NCI-H1092 (cell line): ENCODE measurements around the gene OPRM1.

Experiments used
- DNase-seq: peaks from one replicate; lab custom pipeline; 2025; lab: John Stamatoyannopoulos, UW

OPRM1 gene

GRCh38 chr6:154086510-154086909 is 47.5 kb downstream of the OPRM1 start:
- DNase-seq, result no peak

DNA sequence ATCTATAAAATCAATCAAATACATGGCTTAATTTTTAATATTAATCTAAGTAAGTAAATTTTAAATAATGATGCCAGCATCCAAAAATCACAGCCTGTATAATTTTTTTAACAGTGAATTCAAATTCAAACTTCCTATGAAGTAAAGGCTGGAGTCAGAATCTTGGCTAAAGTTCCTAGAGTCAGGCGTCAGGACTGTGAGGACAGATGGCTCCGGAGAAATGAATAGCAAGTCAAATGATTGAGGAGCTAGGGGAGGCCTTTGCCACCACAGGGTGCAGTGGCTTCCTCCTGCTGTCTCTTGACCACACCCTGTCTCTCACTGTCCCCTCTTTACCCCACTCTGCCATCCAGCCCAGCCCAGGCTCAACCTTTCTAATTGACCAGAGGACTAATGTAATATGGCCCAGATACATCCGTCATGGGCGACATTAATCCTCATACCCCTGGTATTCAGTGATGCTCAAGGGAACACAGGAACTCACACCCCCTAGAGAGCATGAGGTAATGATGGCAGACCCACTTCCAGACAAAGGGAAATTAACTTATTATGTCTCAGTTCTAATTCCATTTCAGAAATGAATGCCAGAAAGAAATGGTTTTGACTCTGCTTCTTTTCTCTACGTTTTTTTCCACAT is 53.4 kb downstream of the OPRM1 start:
- no peak for DNase-seq

- no peak for DNase-seq
Measured at GRCh38 chr6:154093231-154094044, 54.4 kb downstream of the OPRM1 start.

- no peak for DNase-seq
Measured at GRCh38 chr6:154095571-154095970, 56.5 kb downstream of the OPRM1 start.

GRCh38 chr6:154096316-154096715 is 57.3 kb downstream of the OPRM1 start:
- DNase-seq, result no peak

DNA sequence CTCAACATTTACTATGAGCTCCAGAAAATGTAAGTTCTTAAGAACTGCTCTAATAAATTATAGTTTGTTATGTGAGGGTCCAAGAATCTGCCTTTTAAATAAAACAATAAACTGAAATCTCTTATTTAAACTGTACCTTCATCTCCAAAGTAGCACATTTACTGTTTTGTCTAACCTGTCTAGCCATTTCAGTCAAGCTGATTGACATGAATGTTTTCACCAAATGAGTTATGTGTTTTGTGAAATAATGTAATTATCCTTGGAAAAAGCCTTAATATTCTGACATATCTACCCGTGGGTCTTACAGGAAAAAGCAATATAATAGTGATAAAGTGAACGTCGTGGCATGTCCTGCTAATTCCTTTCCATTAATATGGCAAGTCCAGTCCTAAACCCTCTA is 57.8 kb downstream of the OPRM1 start:
- no peak for DNase-seq

- DNase-seq, result no peak
Measured at GRCh38 chr6:154099211-154099610, 60.2 kb downstream of the OPRM1 start.

DNA sequence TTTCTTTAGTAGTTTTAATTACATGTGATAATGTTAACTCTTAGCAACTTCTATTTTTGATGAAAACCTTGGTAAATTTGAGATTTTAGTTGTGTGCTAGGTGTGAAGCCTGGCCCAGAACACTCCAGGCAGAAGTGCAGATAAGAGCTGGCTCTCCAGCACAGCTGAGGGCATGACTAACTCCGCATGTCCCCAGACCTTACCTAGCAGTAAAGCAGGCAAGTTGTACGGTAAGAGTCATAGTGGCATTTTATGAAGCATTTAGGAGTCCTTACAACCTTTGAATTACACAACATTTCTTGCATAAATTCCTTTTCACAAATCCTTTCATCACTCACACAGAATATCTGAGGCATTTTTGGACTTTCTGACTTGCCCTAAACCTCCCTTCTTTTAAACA is 67.2 kb downstream of the OPRM1 start:
- DNase-seq, result no peak

DNA sequence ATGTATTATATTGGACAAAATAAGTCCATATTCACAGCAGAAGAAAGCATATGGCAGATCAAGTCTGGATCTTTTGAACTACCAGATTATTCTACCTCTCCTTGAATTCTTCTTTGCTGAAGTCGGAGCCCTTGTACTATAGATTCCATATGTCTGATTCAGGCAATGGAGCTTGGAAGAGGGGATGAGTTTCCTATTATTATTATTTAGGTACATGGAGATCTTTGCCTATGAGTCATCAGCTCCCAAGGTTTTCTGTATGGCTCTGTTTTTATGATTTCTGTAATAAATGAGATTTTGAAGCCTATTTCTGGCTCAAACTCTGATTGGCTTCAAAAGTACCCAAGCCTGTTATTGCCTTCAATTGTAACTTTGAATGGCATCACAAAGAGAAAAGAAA is 72.0 kb downstream of the OPRM1 start:
- no peak for DNase-seq

DNA sequence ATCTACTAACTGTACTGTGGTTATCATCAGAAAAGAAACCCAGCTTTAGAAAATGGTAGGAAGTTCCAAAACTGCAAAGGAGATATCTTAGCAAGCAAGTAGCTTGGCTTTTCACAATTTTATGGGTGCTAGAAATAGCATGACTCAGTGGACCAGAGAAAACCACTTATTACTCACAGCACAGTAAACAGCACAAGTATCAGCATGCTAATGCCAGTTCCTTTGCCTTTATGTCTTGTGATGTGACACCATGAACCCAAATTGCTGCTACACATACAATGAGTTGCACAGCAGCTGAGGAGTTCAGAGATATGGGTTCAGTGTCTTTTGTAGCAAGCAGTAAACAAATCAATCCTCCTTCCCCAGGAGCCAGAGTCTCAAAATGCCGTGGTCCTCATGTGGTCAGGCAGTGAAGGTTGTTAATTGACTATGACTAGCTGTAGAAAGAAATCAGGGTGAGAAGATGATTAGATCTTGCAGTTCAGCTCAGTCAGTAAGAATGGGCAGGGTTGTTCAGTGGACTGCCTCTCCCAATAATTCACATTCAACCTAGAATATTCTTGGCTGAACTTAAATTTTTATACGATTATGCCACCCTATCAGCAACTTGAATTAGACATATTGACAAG is 73.3 kb downstream of the OPRM1 start:
- no peak for DNase-seq

DNA sequence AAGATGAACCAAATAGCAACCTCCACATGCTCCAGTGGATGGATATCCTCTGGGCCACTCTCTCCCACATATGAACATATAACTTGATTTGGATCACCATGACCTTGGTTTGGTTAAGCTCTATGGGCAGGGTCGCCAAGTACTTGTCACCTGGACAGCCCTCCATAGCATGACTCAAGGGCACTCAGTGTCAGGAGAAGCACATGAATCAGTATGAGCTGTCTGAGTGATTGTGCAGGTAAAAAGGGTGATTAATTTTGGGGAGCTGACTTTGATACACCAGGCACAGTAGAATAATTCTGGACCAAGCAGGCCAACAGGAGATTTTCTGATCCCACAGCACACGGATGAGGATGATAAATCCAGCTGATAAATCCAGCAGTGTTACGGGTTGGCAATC is 74.4 kb downstream of the OPRM1 start:
- no peak for DNase-seq

DNA sequence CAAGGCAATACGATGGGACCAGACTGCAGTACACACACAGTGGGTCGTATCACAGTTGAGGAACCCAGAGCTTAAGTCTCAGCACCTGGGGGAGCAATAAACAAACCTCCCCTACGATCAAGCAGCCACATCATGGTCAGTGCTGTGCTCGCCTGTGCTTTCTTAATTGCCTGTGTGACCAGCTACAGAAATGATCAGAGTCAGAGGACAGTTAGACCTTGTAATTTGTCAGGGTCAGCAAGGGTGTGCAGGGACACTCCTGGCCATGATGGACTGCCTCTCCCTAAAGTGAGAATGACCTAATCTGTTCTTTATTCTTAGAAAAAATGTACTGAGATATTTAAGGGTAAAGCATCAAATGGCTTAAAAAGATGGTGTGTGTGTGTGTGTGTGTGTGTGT is 78.4 kb downstream of the OPRM1 start:
- no peak for DNase-seq

- no peak for DNase-seq
Measured at GRCh38 chr6:154122195-154122925, 83.3 kb downstream of the OPRM1 start.

- DNase-seq, result no peak
Measured at GRCh38 chr6:154123155-154123956, 84.3 kb downstream of the OPRM1 start.

DNA sequence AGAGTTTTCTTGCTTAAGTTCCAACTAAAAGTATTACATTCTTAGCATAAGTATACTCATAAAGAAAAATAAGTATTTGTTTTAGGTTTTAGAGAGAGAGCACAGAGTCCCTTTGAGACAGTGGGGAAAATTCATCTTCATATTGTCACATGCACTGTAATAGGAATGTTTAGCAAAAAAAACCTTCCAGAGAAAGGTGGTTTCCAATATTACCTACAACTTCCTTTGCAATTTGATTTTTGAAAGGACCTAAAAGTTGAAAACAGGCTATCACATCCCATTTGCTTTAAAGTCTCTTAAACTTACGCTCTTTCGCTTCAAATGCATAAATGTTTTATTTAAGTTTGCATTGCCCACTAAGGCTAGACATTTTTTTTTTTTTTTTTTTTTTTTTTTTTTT is 86.4 kb downstream of the OPRM1 start:
- DNase-seq, result no peak

GRCh38 chr6:154127657-154128056 is 88.6 kb downstream of the OPRM1 start:
- DNase-seq, result no peak

DNA sequence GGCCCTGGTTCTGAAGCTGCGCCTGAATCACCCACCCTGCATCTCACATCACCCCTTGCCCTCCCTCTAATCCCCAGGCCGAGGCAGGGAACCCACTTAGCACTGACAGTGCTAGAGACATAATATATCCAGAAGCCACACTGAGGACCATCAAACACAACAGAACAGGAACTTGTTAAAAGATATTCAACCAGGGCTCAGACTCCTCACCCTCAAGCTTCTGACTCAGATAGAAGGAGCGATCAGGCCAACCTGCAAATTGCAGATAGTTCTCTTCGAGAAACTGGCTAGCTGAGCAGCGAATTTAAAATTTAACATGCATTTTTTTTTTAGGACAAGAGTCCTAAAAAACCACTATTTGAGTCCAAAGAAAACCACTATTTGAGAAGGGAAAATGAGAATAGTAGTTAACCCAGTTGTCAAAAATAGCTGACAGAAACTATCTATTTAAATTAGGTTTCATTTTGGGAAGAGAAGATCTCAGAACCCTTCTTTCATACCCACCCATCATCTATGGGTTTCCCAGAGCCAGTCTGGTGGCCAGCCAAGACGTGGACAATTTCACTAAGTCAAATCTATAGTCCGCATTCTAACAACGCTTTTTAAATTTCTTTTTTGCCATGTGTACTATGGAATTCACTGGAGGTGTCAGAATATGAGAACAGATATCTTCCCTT is 95.6 kb downstream of the OPRM1 start:
- DNase-seq, result no peak

GRCh38 chr6:154138793-154139192 is 99.8 kb downstream of the OPRM1 start:
- no peak for DNase-seq

GRCh38 chr6:154139892-154140291 is 100.9 kb downstream of the OPRM1 start:
- DNase-seq, result no peak

GRCh38 chr6:154140743-154141142 is 101.7 kb downstream of the OPRM1 start:
- no peak for DNase-seq

DNA sequence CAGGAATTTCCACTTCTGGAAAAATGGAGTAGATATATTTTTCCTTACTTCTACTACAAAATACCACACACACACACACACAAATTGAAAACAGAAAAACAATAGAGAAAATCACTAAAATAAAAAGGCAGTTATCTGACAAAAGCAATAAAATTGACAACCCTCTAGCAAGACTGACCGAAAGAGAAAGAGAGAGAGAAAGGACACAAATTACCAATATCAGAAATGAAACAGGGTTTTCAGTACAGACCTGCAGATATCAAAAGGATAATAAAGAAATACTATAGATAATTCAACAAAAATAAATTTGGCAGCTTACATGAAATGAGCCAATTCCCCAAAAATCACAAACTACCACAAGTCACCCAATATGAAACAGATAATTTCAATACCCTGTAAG is 104.7 kb downstream of the OPRM1 start:
- DNase-seq, result no peak
